Activated CD8-positive, alpha-beta memory T cell treated with anti-CD3 and anti-CD28 coated beads for 1 hour (primary cell): ENCODE data around the gene KCNG3.

Experiments
- DNase-seq, 2 donors: peaks; one replicate each; pipeline ENCODE4 v3.0.0-alpha.2; 2020; ENCODE audit warnings: low read depth in 1 of 2; ENCODE audit errors: extremely low read depth in 1 of 2

KCNG3 gene

DNA sequence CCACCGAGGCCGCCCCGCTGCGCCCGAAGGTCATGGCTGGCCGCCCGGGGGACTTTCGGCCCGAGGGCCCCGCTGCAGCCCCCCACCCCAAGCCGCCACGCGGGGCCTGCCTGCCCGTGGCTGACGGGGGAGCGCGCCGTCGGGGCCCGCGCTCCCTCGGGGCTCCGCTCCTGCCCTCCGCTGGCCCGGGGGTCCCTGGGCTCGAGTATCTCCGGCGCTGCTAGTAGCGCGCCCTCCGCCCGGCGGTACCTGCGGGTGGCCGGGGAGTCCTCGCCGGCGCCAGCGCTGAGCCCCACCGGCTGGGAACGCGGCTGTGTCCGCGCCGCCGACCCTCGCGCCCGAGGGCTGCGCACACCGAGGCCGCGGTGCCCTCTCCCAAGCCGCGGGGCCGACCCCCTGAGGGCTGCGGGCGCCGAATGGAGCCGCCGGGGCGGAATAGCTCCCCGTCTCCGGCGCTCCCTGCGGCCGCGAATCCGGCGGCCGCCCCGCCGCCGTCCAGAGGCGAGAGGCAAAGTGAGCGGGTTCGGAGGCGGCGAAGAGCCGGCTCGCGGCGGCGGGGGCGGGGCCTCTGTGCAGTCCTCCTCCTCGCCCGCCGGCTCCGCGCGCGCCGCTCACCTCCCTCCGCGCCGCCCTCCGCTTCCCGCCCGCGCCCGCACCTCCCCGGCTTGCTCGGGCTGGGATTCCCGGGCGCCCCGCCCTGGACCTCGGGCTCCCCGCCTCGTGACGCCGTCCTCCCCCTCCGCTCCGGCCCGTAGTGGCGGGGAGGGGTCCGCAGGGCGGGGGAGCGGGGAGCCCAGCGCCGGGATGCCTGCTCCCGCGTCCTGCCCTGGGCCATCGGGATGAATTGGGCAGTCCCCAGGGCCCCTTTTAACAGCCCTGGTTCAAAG, at the start of gene KCNG3:
TSS of gene KCNG3 (minus strand) at position 515 of the 887 bp plus-strand sequence. CDS start at position 34, 481 bp downstream.
- DNase-seq: peak in 1 of 2 donors; percentile 56

GRCh38 chr2:42542871-42543270, 49.1 kb upstream of the KCNG3 start:
- DNase-seq: no peak

GRCh38 chr2:42537493-42537892, 43.7 kb upstream of the KCNG3 start:
- DNase-seq: no peak

DNA sequence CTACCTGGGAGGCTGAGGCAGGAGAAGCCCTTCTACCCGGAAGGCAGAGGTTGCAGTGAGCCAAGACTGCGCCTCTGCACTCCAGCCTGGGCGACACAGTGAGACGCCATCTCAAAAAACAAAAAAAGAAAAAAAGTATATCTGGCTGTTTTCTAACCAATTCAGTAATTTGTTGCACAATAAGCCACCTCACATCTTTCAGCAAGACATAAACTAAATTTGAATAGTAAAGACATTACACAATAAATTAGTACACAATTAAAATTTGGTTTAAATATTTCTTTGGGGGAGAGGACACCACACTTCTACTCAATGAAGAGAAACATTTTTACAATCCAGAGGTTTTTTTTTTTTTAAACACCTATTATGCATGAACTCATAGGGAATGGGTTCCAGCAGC, 38.6 kb upstream of the KCNG3 start:
- DNase-seq: no peak

DNA sequence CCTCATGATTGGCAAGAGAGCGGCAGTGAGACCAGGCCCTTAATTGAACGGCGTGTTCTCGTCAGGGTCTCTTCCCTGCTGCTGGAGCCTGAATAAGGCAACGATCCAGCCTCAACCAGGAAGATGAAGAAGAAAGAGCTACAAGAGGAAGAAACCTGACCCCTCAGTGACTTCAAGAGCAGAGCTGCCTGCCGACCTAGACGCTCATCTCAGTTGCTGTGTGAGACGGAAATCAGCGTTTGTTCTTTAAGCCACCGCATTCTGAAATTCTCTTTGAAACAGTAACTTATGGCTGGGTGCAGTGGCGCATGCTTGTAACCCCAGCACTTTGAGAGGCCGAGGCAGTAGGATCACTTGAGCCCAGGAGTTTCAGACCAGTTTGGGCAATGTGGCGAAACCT, 29.6 kb upstream of the KCNG3 start:
- no peak for DNase-seq

GRCh38 chr2:42522035-42522434, 28.3 kb upstream of the KCNG3 start:
- no peak for DNase-seq

- DNase-seq: no peak
Observed at GRCh38 chr2:42519624-42520023, 25.8 kb upstream of the KCNG3 start.

GRCh38 chr2:42516418-42516901, 22.7 kb upstream of the KCNG3 start:
- no peak for DNase-seq

DNA sequence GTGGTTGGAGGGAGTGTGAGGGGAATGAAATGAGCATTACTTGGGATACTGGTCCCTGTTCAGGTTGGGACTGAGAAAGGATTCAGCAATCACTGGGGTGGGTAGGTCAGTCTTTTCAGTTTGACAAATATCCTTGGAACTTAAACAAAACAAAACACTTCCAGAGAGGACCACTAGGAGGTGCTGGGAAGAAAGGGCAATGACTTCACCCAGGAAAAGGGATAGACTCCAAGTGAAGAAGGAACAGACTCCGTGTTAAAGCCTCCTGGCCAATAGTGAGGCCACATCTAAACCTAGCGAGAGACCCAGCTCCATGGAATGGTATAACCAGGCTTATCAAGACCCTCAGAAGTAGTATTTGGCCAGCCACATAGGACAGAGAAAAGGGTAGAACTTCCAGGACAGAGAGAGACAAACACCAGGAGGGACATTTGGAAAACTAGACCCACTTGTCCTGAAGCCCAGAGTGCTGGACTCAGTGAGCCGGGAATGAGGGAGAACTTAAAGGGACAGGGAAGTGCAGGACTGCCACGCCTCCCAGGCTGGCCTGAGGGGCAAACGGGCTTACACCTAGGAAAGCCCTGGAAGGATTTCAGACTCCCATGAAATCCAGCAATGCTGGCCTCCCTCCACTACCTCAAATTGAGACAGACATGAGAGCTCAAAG, 19.6 kb upstream of the KCNG3 start:
- no peak for DNase-seq

GRCh38 chr2:42510608-42511243, 16.9 kb upstream of the KCNG3 start:
- DNase-seq: no peak

DNA sequence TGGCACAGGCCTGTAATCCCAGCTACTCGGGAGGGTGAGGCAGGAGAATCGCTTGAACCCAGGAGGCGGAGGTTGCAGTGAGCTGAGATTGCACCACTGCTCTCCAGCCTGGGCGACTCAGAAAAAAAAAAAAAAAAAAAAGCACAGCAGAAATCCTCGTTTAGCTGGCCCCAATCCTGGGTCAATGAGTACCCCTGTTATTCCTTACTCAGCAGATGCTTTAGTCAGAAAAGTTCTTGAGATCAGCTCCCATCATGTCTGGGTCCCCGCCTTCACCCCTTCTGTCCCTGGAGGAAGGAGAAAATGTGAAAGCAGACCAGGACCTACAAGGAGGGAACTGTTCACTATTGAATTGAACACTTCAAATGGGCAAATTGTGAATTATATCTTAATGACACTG, 16.4 kb upstream of the KCNG3 start:
- DNase-seq: no peak

GRCh38 chr2:42504364-42505230, 10.8 kb upstream of the KCNG3 start:
- no peak for DNase-seq

- no peak for DNase-seq
Observed at GRCh38 chr2:42503291-42503690, 9.5 kb upstream of the KCNG3 start.

DNA sequence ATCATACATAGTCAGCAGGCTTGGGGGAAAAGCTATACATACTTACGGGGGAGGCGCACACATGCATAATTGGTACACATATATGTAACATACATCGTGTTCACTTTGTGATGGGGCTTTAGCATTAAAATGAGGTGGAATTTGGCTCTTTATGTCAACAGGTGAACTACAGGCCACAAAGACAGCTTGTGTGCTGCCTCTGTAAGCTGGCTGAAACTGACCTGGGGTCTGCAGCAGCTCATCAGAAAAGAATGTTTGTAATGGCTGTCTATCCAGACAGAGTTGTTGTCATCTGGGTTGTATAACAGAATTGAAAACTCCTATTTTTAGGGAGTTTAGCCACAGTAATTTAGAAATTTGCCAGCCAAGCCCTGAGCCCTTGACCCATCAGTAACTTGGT, 4.7 kb upstream of the KCNG3 start:
- DNase-seq: no peak

GRCh38 chr2:42495611-42496010, 1.8 kb upstream of the KCNG3 start:
- DNase-seq: no peak

DNA sequence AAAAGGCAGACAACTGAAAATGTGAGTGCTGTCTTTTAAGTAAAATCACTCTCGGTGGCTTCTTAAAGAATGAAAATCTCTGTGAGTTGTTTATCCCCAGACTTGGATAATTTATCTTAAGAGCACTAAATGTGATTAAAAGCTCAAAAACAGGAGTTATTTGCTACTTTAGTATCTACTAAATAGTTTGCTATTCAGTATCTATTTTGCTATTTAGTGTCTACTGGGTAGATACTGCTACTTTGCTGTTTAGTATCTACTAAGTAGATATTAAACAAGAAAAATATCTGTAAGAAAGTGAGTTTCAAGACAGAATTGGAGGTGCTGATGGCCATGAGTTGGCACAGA, 1.4 kb upstream of the KCNG3 start:
- no peak for DNase-seq

GRCh38 chr2:42494355-42495233, 812 bp upstream of the KCNG3 start:
- DNase-seq: peak; percentile 34 to 54

DNA sequence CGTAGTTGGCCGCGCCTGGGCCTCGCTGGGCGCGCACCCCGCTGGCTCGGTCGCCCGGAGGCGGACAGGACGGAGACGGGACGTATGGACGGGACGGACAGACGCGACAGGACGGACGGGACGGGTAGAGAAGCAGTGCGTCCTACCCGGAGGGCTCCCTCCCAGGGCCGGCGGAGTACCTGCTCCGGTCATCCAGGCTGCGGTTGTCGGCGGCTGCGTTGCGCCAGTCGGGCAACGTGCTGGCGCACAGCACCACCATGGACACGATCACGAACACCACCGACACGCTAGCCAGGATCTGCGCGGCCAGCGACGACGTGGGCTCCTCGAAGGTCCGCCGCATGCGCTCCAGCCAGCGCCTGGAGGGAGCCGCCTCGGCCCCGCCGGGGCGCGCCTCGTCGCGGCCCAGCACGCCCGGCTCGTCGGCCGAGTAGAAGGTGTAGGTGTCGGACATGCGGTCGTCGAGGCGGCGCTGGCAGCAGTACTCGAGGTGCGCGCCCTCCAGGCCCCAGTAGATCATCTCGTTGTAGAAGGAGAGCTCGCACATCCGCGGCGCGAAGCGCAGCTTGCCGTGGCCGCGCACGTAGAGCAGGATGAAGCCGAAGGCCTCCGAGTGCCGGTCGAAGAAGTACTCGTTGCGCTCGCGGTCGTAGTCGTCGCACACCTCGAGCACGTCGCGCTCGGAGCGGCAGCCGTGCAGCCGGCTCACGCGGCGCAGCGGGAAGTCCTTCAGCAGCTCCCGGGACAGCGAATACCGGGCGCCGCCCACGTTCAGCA, 903 bp downstream of the KCNG3 start:
- peak in 1 of 2 donors; percentile 9 for DNase-seq

- DNase-seq: no peak
Observed at GRCh38 chr2:42488297-42488696, 5.5 kb downstream of the KCNG3 start.
